ENCODE results near the gene CALN1.

The CALN1 gene

DNA sequence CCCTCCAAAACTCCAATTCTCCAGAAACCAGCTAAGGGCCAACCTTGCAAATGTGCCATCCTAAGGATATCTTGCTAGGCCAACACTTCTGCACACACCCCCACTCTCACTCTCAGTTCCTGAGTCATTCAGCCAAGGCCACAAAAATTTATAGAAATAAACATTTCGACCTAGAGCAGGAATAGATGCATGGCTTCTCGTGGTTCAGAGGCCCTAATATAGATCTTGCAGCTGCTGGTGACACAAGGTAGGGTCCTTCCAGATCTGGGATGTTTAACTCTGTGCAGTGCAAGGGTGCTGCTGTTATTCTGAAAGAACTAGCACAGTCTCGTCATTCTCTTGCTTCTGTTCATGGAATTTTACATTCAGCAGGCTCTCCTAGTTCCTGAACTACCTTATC is 369.3 kb downstream of the CALN1 start:
- TF ChIP-seq, protein P1, sequence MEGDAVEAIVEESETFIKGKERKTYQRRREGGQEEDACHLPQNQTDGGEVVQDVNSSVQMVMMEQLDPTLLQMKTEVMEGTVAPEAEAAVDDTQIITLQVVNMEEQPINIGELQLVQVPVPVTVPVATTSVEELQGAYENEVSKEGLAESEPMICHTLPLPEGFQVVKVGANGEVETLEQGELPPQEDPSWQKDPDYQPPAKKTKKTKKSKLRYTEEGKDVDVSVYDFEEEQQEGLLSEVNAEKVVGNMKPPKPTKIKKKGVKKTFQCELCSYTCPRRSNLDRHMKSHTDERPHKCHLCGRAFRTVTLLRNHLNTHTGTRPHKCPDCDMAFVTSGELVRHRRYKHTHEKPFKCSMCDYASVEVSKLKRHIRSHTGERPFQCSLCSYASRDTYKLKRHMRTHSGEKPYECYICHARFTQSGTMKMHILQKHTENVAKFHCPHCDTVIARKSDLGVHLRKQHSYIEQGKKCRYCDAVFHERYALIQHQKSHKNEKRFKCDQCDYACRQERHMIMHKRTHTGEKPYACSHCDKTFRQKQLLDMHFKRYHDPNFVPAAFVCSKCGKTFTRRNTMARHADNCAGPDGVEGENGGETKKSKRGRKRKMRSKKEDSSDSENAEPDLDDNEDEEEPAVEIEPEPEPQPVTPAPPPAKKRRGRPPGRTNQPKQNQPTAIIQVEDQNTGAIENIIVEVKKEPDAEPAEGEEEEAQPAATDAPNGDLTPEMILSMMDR (IDR thresholded peaks at IDR 0.05): no peak
- Mint-ChIP-seq H3K27me3 (ENCODE audit: low read depth, poor library complexity) (peaks cover 6% of the 10 kb centered on the region), H3K4me1 (no peaks in the 10 kb centered on the region), H3K9me3 (peaks cover 7% of the 10 kb centered on the region), H3K4me3 (no peak overlapping the region), H3K27ac (no peak overlapping the region), H3K36me3 (ENCODE audit: low read depth) (peaks cover 5% of the 10 kb centered on the region)
- no peak for DNase-seq

- TF ChIP-seq, protein P1 (IDR thresholded peaks at IDR 0.05): no peak
- H3K4me3 Mint-ChIP-seq: no peak overlapping the region
- no peak for DNase-seq
- peaks cover 13% of the 10 kb centered on the region for H3K36me3 Mint-ChIP-seq (ENCODE audit: low read depth)
- peaks cover 28% of the 10 kb centered on the region for H3K9me3 Mint-ChIP-seq
- no peak overlapping the region for H3K27ac Mint-ChIP-seq
- H3K4me1 Mint-ChIP-seq: no peaks in the 10 kb centered on the region
- peaks cover 6% of the 10 kb centered on the region for H3K27me3 Mint-ChIP-seq (ENCODE audit: low read depth, poor library complexity)
Observed at GRCh38 chr7:72040641-72041040, 371.5 kb downstream of the CALN1 start.

- no peak overlapping the region for H3K27ac Mint-ChIP-seq
- no peaks in the 10 kb centered on the region for H3K4me1 Mint-ChIP-seq
- peaks cover 13% of the 10 kb centered on the region for H3K36me3 Mint-ChIP-seq (ENCODE audit: low read depth)
- no peak overlapping the region for H3K4me3 Mint-ChIP-seq
- peaks cover 7% of the 10 kb centered on the region for H3K27me3 Mint-ChIP-seq (ENCODE audit: low read depth, poor library complexity)
- TF ChIP-seq, protein P1 (IDR thresholded peaks at IDR 0.05): no peak
- DNase-seq: no peak
- H3K9me3 Mint-ChIP-seq: peaks cover 35% of the 10 kb centered on the region
Observed at GRCh38 chr7:72039460-72039859, 372.7 kb downstream of the CALN1 start.

- Mint-ChIP-seq H3K4me1 (no peaks in the 10 kb centered on the region), H3K4me3 (no peak overlapping the region), H3K9me3 (peaks cover 41% of the 10 kb centered on the region), H3K36me3 (ENCODE audit: low read depth) (peaks cover 13% of the 10 kb centered on the region), H3K27ac (no peak overlapping the region), H3K27me3 (ENCODE audit: low read depth, poor library complexity) (peaks cover 7% of the 10 kb centered on the region)
- TF ChIP-seq, protein P1 (IDR thresholded peaks at IDR 0.05): no peak
- no peak for DNase-seq
Observed at GRCh38 chr7:72038022-72038732, 374.0 kb downstream of the CALN1 start.

GRCh38 chr7:72037516-72037915 is 374.6 kb downstream of the CALN1 start:
- Mint-ChIP-seq H3K9me3 (peaks cover 41% of the 10 kb centered on the region), H3K27me3 (ENCODE audit: low read depth, poor library complexity) (peaks cover 7% of the 10 kb centered on the region), H3K36me3 (ENCODE audit: low read depth) (peaks cover 13% of the 10 kb centered on the region), H3K4me3 (no peak overlapping the region), H3K4me1 (no peaks in the 10 kb centered on the region), H3K27ac (no peak overlapping the region)
- no peak for DNase-seq
- TF ChIP-seq, protein P1 (IDR thresholded peaks at IDR 0.05): no peak

DNA sequence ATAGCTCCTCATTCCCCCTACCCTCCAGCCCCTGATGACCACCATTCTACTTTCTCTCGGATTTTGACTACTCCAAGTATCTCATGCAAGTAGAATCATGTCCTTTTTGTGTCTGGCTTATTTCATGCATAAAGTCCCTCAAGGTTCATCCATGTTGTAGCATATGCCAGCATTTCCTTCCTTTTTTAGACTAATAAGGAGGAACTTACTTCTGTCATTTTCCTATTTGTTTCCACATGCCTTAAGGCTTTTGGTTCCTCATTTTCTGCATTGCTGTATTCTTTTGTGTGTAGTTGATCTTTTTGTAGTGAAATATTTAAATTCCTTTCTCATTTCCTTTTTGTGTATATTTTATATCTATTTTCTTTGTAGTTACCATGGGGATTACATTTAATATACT is 376.9 kb downstream of the CALN1 start:
- DNase-seq: no peak
- Mint-ChIP-seq H3K4me3 (no peak overlapping the region), H3K4me1 (no peaks in the 10 kb centered on the region), H3K9me3 (peaks cover 36% of the 10 kb centered on the region), H3K27me3 (ENCODE audit: low read depth, poor library complexity) (peaks cover 7% of the 10 kb centered on the region), H3K36me3 (ENCODE audit: low read depth) (peaks cover 8% of the 10 kb centered on the region), H3K27ac (no peak overlapping the region)
- TF ChIP-seq, protein P1 (IDR thresholded peaks at IDR 0.05): no peak
